T-helper 17 cell (primary cell): ENCODE measurements around the gene EP400. TPM values are rescaled to one million over a fixed set of nuclear protein-coding genes. Genes with fewer than 3 reads are reported as not detected.

ENCODE experiments used
- ATAC-seq: fragments of 150-1000 bp; cut with Tn5 transposase; 2 replicates; pipeline ENCODE4 v1.10.0; 2021; ENCODE audit warnings: mild to moderate bottlenecking, moderate library complexity
- DNase-seq, 3 donors: peaks; one replicate each; pipeline versions ENCODE4 v3.0.0 to v3.0.0-alpha.2; 2020 to 2021
- H3K9me3 ChIP-seq: one replicate; pipeline ENCODE4 v1.7.0; 2013; ENCODE audit warnings: low read length, mild to moderate bottlenecking; ENCODE audit not compliant: control insufficient read depth, poor library complexity, severe bottlenecking
- H3K27ac Mint-ChIP-seq: one replicate; pipeline ENCODE4 v1.8.0; 2022; ENCODE audit warnings: mild to moderate bottlenecking, moderate library complexity, mixed read lengths
- H3K27me3 Mint-ChIP-seq: one replicate; pipeline ENCODE4 v1.8.0; 2022; ENCODE audit warnings: mixed read lengths
- H3K36me3 Mint-ChIP-seq: one replicate; pipeline ENCODE4 v1.8.0; 2022; ENCODE audit warnings: low read depth, mixed read lengths
- H3K4me1 Mint-ChIP-seq: one replicate; pipeline ENCODE4 v1.8.0; 2022; ENCODE audit warnings: mild to moderate bottlenecking, mixed read lengths
- H3K4me3 Mint-ChIP-seq: one replicate; pipeline ENCODE4 v1.8.0; 2022; ENCODE audit warnings: mild to moderate bottlenecking, moderate library complexity, mixed read lengths
- total RNA-seq, 4 donors: library from RNA in 2 of 4; stranded (reverse) in 2 of 4; gene quantifications; one replicate each; pipeline ENCODE4 v1.2.3 and lab custom pipeline; 2022 to 2026

The EP400 gene
- total RNA-seq, 2 donors from 2014 or later = 67.4 to 79.0 TPM

GRCh38 chr12:132114667-132115066, 164.9 kb downstream of the EP400 start:
- no peaks in the 10 kb centered on the region for H3K27me3 Mint-ChIP-seq
- H3K4me3 Mint-ChIP-seq = no peak overlapping the region
- H3K9me3 ChIP-seq = no peaks in the 10 kb centered on the region
- no peaks in the 10 kb centered on the region for H3K4me1 Mint-ChIP-seq
- peak overlapping the region; percentile 73 for H3K27ac Mint-ChIP-seq
- DNase-seq (no peak), ATAC-seq (no peak)
- peaks cover 4% of the 10 kb centered on the region for H3K36me3 Mint-ChIP-seq

DNA sequence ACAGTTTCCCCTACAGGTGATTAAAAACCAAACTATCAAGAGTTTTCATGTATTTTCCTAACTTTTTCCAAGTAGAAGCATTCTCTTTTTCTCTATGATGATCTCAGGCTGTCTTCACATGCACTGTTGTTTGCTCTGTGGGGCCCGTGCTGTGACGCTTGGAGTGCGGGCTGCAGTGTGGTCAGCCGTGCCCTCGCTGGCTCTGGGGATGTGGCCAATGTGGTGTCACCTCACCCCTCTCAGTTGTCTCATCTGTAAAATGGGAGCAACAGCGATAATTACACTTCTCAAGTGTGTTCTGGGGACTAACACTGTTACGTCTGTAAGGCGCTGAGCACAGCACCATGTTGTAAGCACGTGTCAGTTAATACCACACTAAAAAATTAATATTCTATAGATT, 165.8 kb downstream of the EP400 start:
- no peaks in the 10 kb centered on the region for H3K9me3 ChIP-seq
- peaks cover 4% of the 10 kb centered on the region for H3K36me3 Mint-ChIP-seq
- H3K4me1 Mint-ChIP-seq = no peaks in the 10 kb centered on the region
- no peak overlapping the region for H3K27ac Mint-ChIP-seq
- ATAC-seq = no peak
- H3K27me3 Mint-ChIP-seq = no peaks in the 10 kb centered on the region
- DNase-seq = no peak
- H3K4me3 Mint-ChIP-seq = no peak overlapping the region

DNA sequence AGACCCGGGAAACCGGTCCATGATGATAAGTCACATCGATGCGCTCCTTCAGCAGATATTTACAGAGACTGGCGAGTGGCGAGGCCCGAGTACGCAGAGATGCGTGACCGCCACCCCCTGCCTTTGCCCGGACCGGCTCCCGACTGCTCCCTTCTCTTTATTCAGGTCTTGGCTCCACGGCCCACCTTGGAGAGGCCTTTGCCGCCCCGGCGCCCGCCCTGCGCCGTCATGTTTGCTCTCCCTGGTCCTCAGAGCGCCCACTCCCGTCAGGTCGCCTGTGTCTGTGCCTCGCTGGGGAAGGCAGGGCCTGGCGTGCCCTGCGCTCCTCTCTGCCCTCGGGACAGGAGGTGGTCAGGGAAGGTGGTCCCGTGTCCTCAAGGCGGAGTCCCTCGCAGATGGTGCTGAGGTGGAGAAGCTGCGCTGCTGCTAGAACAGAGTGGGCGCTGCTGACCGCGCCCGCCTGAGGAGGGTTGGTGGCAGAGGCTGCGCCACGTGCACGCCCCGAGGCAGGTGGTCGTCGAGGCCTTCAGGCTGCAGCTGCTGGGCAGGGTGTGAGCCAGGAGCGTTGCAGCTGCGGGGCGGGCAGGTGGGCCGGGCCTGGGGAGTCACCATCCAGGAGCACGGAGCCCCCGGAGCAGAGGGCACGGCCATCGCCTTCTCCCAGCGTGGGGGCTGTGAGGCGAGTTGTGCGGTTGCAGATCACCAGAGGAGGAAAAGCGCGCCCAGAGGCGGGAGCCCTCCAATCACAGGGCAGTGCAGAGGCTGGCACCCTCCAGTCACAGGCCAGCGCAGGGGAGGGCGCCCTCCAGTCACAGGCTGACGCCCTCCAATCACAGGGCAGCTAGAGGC, 167.2 kb downstream of the EP400 start:
- Mint-ChIP-seq H3K27ac (no peak overlapping the region), H3K4me3 (no peak overlapping the region), H3K4me1 (no peaks in the 10 kb centered on the region), H3K36me3 (peaks cover 2% of the 10 kb centered on the region), H3K27me3 (no peaks in the 10 kb centered on the region)
- DNase-seq = no peak
- ATAC-seq = no peak
- H3K9me3 ChIP-seq = no peaks in the 10 kb centered on the region

DNA sequence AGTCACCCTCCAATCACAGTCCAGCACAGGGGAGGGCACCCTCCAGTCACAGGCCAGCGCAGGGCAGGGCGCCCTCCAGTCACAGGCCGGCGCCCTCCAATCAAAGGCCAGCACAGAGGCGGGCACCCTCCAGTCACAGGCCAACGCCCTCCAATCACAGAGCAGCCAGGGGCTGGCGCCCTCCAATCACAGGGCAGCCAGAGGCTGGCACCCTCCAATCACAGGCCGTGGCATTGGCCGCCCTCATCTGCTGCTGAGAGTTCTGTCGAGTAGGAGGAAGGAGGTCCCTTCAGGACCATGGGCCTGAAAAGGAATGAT, 167.8 kb downstream of the EP400 start:
- Mint-ChIP-seq H3K4me3 (no peak overlapping the region), H3K36me3 (peaks cover 2% of the 10 kb centered on the region), H3K27me3 (no peaks in the 10 kb centered on the region), H3K4me1 (no peaks in the 10 kb centered on the region), H3K27ac (no peak overlapping the region)
- DNase-seq (no peak), ATAC-seq (no peak)
- H3K9me3 ChIP-seq = no peaks in the 10 kb centered on the region

- Mint-ChIP-seq H3K27ac (no peak overlapping the region), H3K36me3 (peaks cover 3% of the 10 kb centered on the region), H3K4me1 (peaks cover under 1% of the 10 kb centered on the region), H3K4me3 (no peak overlapping the region), H3K27me3 (no peaks in the 10 kb centered on the region)
- DNase-seq (no peak), ATAC-seq (no peak)
- no peaks in the 10 kb centered on the region for H3K9me3 ChIP-seq
Measured at GRCh38 chr12:132118876-132119275, 169.1 kb downstream of the EP400 start.

DNA sequence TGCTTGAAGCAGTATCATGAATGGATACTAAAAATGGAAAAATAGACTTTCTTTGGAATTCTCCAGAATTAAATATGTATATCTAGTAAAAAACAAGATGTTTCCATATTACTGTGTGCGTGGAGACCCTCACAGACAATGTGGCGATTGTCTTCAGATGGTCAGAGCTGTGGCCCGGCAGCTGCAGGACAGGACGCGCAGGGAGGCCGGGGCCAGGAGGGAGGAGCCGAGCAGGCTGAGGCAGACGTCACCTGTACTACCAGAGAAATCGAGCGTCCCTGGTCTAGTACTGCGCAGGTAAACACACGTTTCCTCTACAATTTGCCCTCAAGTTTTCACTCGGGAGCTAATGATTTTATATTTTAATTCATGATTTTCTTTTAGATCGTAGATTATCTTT, 171.5 kb downstream of the EP400 start:
- DNase-seq (no peak), ATAC-seq (no peak)
- Mint-ChIP-seq H3K36me3 (peaks cover 10% of the 10 kb centered on the region), H3K27me3 (no peaks in the 10 kb centered on the region), H3K4me3 (no peak overlapping the region), H3K4me1 (peaks cover 4% of the 10 kb centered on the region), H3K27ac (no peak overlapping the region)
- H3K9me3 ChIP-seq = no peaks in the 10 kb centered on the region

DNA sequence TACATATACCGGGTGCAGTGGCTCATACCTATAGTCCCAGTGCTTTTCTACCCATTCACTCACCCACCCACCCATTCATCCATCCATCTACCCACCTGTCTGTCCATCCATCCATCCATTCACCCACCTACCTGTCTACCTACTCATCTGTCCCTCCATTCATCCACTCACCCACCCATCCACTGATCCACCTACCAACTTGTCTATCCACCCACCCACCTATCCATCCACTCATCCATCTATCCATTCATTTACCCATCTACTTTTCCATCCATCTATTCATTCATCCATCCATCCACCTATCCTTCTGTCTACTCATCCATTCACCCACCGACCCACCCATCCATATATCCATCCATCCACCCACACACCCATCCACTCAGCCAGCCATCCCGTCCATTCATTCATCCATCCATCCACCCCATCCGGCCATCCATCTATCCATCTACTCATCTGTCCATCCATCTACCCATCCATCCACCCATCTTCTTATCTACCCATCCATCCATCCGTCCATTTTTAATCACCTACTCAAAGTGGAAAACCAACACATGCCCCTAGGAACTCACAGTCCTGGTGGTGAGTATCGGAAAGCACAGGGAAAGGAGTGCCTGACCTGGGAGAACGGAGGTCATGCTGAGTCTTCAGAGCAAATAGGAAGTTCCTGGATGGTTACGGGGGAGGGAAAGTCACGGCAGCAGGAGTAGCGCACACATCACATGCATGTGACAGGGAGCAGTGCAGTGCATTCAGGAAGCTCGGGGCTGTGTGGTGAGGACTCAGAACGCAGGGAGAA, 174.4 kb downstream of the EP400 start:
- peaks cover 4% of the 10 kb centered on the region for H3K4me1 Mint-ChIP-seq
- no peaks in the 10 kb centered on the region for H3K9me3 ChIP-seq
- no peak overlapping the region for H3K27ac Mint-ChIP-seq
- no peaks in the 10 kb centered on the region for H3K27me3 Mint-ChIP-seq
- H3K4me3 Mint-ChIP-seq = no peak overlapping the region
- peaks cover 10% of the 10 kb centered on the region for H3K36me3 Mint-ChIP-seq
- DNase-seq (no peak), ATAC-seq (no peak)

DNA sequence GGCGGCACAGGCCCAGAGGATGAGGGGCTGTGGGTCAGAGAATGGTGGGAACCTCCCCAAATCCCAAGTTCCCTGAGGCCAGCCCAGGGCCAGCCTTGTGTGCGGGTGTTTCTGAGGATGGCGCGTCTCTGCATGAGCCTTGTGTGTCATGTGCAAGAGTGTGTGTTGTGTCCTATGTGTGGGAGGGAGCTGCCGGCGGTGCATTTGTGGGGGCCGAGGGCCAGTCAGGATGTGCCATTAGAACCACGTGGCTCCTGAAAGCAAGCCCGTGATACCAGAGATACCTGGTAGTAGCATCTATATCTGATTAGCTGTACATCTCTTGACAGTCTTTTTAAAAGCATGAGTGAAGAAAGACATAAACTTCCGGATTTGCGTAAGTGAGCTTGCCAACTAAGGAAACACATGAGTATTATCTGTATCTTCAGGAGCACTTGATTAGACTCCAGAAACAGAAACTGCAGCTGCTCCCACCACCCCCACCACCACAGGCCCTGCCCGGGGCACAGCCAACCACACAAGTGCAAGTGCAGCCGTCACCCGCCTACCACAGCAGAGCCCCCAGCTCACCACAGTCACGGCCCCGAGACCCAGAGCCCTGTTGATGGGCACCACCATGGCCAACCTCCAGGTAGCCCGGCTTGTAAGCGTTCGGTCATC, 175.2 kb downstream of the EP400 start:
- no peak for ATAC-seq

GRCh38 chr12:132125736-132126135, 176.0 kb downstream of the EP400 start:
- H3K27ac Mint-ChIP-seq = no peak overlapping the region
- H3K4me1 Mint-ChIP-seq = peaks cover 4% of the 10 kb centered on the region
- H3K4me3 Mint-ChIP-seq = no peak overlapping the region
- H3K9me3 ChIP-seq = no peaks in the 10 kb centered on the region
- H3K36me3 Mint-ChIP-seq = peaks cover 10% of the 10 kb centered on the region
- ATAC-seq = no peak
- H3K27me3 Mint-ChIP-seq = no peaks in the 10 kb centered on the region
- DNase-seq = no peak

More for the DNA sequence above, 175.2 kb downstream of the EP400 start:
- DNase-seq = no peak
- no peak overlapping the region for H3K27ac Mint-ChIP-seq
- no peaks in the 10 kb centered on the region for H3K27me3 Mint-ChIP-seq
- no peak overlapping the region for H3K4me3 Mint-ChIP-seq
- peaks cover 10% of the 10 kb centered on the region for H3K36me3 Mint-ChIP-seq
- no peaks in the 10 kb centered on the region for H3K9me3 ChIP-seq
- H3K4me1 Mint-ChIP-seq = peaks cover 4% of the 10 kb centered on the region

DNA sequence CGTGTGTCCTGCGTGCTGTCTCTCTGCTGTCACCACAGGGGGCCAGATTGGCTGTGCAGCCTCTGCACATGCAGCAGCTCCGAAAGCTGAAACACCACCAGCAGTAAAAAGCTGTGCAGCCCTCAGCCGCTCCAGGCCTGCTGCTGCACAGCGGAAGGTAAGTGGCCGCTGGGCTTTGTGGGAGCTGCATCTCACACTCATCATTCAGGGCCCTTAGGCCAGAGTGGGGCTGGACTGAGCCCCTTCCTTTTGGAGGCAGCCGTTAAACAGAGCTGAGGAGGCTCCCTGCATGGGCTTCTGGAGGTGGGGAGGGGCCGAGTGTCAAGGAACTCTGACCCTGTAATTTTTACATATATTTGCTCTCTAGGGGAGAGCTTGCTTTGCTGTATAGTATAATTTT, 177.3 kb downstream of the EP400 start:
- Mint-ChIP-seq H3K27me3 (no peaks in the 10 kb centered on the region), H3K27ac (no peak overlapping the region), H3K4me1 (peaks cover 4% of the 10 kb centered on the region), H3K4me3 (no peak overlapping the region), H3K36me3 (peaks cover 8% of the 10 kb centered on the region)
- ATAC-seq (no peak), DNase-seq (no peak)
- H3K9me3 ChIP-seq = no peaks in the 10 kb centered on the region

GRCh38 chr12:132129007-132129406, 179.3 kb downstream of the EP400 start:
- peaks cover 2% of the 10 kb centered on the region for H3K4me1 Mint-ChIP-seq
- no peaks in the 10 kb centered on the region for H3K27me3 Mint-ChIP-seq
- H3K4me3 Mint-ChIP-seq = no peak overlapping the region
- DNase-seq (no peak), ATAC-seq (no peak)
- H3K36me3 Mint-ChIP-seq = peaks cover 6% of the 10 kb centered on the region
- no peaks in the 10 kb centered on the region for H3K9me3 ChIP-seq
- peak overlapping the region; percentile 41 for H3K27ac Mint-ChIP-seq

GRCh38 chr12:132130690-132131089, 180.9 kb downstream of the EP400 start:
- no peaks in the 10 kb centered on the region for H3K9me3 ChIP-seq
- Mint-ChIP-seq H3K27ac (no peak overlapping the region), H3K4me3 (no peak overlapping the region), H3K27me3 (no peaks in the 10 kb centered on the region), H3K4me1 (no peaks in the 10 kb centered on the region), H3K36me3 (no peaks in the 10 kb centered on the region)
- no peak for ATAC-seq
- no peak for DNase-seq
